SK-N-SH (cell line): Measurements from ENCODE around the gene TDRD12.
"Not testable (repeated sequence)": the region's sequence is repeated elsewhere in the genome, so short reads cannot be mapped to it uniquely, and the experiment has no call there.

Experiments
- CHD2 ChIP-seq: fragments of 150-350 bp; IDR thresholded peaks from 2 replicates; pipeline ENCODE4 v1.6.1; 2018; ENCODE audit warnings: low read length; ENCODE audit not compliant: partially characterized antibody
- EZH2phosphoT487 ChIP-seq: fragments of 200-600 bp; sonication (generic); IDR thresholded peaks from 2 replicates; pipeline ENCODE4 v1.6.1; 2017; ENCODE audit warnings: low read depth, mixed run types, mild to moderate bottlenecking, antibody characterized with exemption, moderate library complexity, borderline replicate concordance
- FOXM1 ChIP-seq: IDR thresholded peaks from 2 replicates; pipeline ENCODE4 v1.4.0; 2012; ENCODE audit warnings: low read depth, mild to moderate bottlenecking
- GABPA ChIP-seq: IDR thresholded peaks from 2 replicates; pipeline ENCODE4 v1.4.0; 2012; ENCODE audit warnings: low read depth, mild to moderate bottlenecking
- POLR2AphosphoS5 ChIP-seq: IDR thresholded peaks from 2 replicates; pipeline ENCODE4 v1.6.1; 2012; ENCODE audit warnings: low read depth, low read length
- RFX5 ChIP-seq: IDR thresholded peaks from 2 replicates; pipeline ENCODE4 v1.6.1; 2012; ENCODE audit warnings: mild to moderate bottlenecking, improper control_type of control experiment, low read length
- TCF12 ChIP-seq: IDR thresholded peaks from 2 replicates; pipeline ENCODE4 v1.4.0; 2012
- TF ChIP-seq, protein P1 (sequence below): fragments of 200-600 bp; sonication (generic); IDR thresholded peaks from 2 replicates; pipeline ENCODE4 v1.6.1; 2017; ENCODE audit warnings: antibody characterized with exemption, mild to moderate bottlenecking, moderate library complexity
- TF ChIP-seq, protein P2 (sequence below): fragments of 150-350 bp; IDR thresholded peaks from 2 replicates; pipeline ENCODE4 v1.6.1; 2017; ENCODE audit warnings: antibody characterized with exemption, low read length, low read depth, borderline replicate concordance
- TF ChIP-seq, protein P3 (sequence below): IDR thresholded peaks from 2 replicates; pipeline ENCODE4 v1.6.1; 2012; ENCODE audit warnings: mild to moderate bottlenecking, low read depth, low read length, moderate library complexity

DNA sequence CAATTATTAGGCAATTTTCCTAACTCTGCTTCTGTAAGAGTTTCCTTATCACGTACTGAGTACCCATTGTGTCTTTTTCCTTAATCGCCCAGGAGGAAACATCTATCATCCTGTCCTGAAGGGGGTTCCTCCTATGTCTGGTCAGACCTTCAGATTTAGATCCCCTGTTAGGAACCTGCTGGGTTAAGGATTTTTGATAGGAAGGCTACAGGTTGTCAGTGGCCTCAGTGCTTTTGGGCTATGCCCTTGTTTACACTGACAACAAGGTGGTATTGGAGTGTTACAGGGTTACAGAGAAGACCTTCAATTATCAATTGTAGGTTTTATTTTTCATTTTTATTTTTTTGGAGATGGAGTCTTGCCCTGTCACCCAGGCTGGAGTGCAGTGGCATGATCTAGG lies 24.7 kb upstream of the TDRD12 start:
- TF ChIP-seq, protein P1, sequence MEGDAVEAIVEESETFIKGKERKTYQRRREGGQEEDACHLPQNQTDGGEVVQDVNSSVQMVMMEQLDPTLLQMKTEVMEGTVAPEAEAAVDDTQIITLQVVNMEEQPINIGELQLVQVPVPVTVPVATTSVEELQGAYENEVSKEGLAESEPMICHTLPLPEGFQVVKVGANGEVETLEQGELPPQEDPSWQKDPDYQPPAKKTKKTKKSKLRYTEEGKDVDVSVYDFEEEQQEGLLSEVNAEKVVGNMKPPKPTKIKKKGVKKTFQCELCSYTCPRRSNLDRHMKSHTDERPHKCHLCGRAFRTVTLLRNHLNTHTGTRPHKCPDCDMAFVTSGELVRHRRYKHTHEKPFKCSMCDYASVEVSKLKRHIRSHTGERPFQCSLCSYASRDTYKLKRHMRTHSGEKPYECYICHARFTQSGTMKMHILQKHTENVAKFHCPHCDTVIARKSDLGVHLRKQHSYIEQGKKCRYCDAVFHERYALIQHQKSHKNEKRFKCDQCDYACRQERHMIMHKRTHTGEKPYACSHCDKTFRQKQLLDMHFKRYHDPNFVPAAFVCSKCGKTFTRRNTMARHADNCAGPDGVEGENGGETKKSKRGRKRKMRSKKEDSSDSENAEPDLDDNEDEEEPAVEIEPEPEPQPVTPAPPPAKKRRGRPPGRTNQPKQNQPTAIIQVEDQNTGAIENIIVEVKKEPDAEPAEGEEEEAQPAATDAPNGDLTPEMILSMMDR = not testable (repeated sequence)
- TF ChIP-seq RFX5, EZH2phosphoT487, GABPA, FOXM1, TCF12, CHD2, POLR2AphosphoS5: not testable (repeated sequence)
- TF ChIP-seq, protein P2, sequence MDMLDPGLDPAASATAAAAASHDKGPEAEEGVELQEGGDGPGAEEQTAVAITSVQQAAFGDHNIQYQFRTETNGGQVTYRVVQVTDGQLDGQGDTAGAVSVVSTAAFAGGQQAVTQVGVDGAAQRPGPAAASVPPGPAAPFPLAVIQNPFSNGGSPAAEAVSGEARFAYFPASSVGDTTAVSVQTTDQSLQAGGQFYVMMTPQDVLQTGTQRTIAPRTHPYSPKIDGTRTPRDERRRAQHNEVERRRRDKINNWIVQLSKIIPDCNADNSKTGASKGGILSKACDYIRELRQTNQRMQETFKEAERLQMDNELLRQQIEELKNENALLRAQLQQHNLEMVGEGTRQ = not testable (repeated sequence)
- TF ChIP-seq, protein P3, sequence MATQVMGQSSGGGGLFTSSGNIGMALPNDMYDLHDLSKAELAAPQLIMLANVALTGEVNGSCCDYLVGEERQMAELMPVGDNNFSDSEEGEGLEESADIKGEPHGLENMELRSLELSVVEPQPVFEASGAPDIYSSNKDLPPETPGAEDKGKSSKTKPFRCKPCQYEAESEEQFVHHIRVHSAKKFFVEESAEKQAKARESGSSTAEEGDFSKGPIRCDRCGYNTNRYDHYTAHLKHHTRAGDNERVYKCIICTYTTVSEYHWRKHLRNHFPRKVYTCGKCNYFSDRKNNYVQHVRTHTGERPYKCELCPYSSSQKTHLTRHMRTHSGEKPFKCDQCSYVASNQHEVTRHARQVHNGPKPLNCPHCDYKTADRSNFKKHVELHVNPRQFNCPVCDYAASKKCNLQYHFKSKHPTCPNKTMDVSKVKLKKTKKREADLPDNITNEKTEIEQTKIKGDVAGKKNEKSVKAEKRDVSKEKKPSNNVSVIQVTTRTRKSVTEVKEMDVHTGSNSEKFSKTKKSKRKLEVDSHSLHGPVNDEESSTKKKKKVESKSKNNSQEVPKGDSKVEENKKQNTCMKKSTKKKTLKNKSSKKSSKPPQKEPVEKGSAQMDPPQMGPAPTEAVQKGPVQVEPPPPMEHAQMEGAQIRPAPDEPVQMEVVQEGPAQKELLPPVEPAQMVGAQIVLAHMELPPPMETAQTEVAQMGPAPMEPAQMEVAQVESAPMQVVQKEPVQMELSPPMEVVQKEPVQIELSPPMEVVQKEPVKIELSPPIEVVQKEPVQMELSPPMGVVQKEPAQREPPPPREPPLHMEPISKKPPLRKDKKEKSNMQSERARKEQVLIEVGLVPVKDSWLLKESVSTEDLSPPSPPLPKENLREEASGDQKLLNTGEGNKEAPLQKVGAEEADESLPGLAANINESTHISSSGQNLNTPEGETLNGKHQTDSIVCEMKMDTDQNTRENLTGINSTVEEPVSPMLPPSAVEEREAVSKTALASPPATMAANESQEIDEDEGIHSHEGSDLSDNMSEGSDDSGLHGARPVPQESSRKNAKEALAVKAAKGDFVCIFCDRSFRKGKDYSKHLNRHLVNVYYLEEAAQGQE = not testable (repeated sequence)
